GM13977 (cell line): ENCODE data around the gene DCDC2B.

Experiments used
- DNase-seq: peaks from one replicate; pipeline ENCODE4 v3.0.0; 2012; ENCODE audit warnings: low spot score
- in situ Hi-C: fragments of 300-500 bp; cut with MboI; formaldehyde crosslinking; loops from one replicate; pipeline ENCODE4 v1.12.0; 2022; ENCODE audit warnings: low sequenced_read_pairs, low pct_unique_long_range_greater_than_20kb, mixed read lengths, inconsistent platforms; ENCODE audit not compliant: unreplicated experiment
- TF ChIP-seq, protein P1 (sequence below): IDR thresholded peaks from 2 replicates; pipeline ENCODE4 v1.5.1; 2012; ENCODE audit warnings: mild to moderate bottlenecking, control low read depth; ENCODE audit not compliant: insufficient read depth; ENCODE audit errors: extremely low read depth, missing control alignments

The DCDC2B gene

DNA sequence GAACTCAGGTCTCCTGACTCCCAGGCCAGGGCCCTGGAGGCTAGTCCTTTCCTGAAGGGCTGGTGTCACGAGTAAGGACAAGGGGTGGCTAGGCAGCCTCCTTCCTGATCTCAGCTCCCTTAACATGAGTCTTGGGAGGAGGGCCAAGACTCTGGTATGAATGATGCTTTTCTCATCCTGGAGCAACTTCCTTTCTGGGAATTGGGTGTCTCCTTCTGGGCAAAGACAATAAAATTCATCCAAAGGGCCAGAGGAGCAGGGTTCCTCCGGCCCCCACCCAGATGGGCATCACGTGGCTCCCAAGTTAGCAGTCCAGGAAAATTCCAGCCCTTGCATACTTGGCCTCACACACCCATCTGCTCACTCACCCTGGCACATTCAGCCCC lies 38.0 kb downstream of the DCDC2B start, which contains the start of gene FAM167B:
FAM167B (plus strand) TSS at position 335 of the 386 bp plus-strand sequence. CDS start 200 bp downstream, outside the sequence.
- no peak for DNase-seq
- in situ Hi-C loops: no loop called here
- TF ChIP-seq, protein P1, sequence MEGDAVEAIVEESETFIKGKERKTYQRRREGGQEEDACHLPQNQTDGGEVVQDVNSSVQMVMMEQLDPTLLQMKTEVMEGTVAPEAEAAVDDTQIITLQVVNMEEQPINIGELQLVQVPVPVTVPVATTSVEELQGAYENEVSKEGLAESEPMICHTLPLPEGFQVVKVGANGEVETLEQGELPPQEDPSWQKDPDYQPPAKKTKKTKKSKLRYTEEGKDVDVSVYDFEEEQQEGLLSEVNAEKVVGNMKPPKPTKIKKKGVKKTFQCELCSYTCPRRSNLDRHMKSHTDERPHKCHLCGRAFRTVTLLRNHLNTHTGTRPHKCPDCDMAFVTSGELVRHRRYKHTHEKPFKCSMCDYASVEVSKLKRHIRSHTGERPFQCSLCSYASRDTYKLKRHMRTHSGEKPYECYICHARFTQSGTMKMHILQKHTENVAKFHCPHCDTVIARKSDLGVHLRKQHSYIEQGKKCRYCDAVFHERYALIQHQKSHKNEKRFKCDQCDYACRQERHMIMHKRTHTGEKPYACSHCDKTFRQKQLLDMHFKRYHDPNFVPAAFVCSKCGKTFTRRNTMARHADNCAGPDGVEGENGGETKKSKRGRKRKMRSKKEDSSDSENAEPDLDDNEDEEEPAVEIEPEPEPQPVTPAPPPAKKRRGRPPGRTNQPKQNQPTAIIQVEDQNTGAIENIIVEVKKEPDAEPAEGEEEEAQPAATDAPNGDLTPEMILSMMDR: no peak

DNA sequence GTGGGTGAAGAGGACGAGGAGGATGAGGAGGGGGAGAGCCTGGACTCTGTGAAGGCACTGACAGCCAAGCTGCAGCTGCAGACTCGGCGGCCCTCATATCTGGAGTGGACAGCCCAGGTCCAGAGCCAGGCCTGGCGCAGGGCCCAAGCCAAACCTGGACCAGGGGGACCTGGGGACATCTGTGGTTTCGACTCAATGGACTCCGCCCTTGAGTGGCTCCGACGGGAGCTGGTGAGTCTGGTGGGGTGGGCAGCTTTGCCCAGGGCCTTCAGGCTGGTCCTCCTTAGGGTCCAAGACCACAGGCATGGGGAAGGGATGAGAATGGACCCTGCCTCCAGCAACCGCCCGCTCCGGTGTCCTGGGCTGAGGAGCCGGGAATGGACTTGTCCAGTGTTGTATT lies 38.6 kb downstream of the DCDC2B start:
- in situ Hi-C loops: no loop called here
- DNase-seq: no peak
- TF ChIP-seq, protein P1: no peak

DNA sequence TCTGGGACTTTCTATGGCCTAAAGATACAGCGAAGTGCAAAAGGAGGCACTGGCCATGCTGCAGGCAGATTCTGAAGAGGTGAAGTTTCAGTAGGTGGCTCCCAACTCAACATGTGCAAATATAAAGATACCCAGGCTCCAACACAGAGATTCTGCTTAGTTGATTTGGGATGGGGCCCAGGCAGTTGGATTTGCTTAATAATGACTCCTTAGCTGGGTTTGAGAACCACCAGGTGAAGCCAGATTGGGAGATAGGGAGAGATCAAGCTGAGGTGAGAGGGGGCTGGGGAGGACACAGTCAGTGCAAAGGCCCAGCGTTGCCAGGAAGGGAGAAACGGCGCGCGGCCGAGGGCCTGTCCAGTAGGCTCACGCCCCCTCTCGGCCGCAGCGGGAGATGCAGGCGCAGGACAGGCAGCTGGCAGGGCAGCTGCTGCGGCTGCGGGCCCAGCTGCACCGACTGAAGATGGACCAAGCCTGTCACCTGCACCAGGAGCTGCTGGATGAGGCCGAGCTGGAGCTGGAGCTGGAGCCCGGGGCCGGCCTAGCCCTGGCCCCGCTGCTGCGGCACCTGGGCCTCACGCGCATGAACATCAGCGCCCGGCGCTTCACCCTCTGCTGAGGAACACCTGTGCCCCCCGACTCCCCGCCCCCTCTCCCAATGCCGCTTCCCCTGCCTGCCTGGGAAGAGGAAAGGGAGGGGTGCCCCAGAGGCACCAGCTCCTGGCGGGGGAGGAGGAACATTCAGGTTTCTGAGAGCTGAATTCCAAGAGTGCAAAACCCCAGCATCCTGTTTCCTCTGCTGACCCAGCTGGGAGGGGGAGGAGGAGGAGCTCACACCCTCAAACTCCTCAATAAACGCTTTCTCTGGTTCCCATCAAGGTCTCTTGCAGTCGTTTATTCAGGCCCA lies 39.3 kb downstream of the DCDC2B start:
- TF ChIP-seq, protein P1: peak; percentile 98
- in situ Hi-C loops: no loop called here
- peak; percentile 86 for DNase-seq

DNA sequence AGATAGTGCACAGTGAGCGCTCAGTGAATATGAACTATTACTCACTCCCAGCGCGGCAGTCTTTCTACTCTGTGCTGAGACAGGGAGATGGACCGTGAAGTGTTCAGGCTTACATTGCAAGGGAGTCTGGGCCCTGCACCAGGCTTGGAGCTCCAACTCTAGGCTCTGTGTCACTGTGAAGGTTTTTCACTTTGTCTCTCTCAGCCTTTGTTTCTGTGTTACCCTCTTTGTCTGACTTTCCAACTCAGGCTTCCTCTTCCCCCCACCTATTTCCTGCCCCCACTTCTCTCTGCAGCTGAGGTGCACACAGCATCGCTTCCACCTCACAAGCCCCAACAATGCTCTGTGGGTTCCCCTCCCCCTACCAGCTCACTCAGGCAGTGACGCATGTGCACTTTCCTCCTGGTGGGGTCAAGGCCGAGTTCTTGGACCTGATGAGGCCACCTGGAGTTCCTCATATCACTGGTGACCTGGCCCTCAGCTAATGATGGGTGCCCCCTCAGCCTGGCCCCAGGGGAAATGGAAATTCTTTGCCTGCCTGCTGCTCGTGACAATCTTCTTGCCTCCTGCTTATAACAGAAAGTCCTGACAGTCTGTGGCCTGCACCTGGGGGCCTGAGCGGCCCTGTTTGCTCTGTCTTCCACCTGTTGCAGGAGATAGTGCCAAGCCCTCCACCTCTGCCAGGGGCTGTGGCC lies 41.1 kb downstream of the DCDC2B start:
- in situ Hi-C loops: no loop called here
- TF ChIP-seq, protein P1: no peak
- peak; percentile 88 for DNase-seq

DNA sequence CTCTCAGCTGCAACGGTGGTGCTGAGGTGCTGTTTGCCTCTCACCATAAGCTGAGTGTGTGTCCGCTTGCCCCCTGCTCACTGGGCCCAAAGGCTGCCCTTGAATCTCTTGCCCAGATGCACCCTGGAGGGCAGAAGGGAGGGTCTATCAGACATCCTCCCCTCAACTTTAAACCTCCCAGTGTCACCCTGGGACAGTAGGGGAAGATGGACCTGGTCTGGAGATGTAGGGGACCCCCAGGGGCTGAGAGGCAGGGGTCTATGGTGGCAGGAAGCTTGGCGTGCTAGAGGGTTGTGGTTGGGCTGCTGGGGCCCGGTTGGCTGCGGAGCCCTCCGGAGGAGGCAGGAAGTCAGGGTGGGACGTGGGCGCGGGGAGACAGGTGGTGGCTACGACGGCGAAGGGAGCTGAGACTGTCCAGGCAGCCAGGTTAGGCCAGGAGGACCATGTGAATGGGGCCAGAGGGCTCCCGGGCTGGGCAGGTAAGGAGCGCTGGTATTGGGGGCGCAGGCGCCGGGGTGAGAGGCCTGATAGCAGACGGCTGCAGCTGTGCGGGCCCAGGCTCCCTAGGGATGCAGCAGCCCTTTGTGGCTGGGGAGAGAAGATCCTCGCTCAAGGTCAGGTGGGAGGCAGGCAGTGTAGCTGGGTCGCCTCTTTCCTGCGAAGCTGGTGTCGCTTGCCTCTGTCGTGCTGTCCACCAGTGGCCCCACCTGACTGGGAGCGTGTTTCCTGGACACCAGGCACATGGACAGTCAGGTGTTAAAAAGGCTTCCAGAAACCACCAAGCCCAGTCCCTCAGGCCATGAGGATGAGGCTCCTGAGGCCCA lies 42.2 kb downstream of the DCDC2B start, which contains the start of gene LCK:
LCK (plus strand) TSS at position 373 of the 824 bp plus-strand sequence. CDS start 23,065 bp downstream, outside the sequence.
- in situ Hi-C loops: no loop called here
- peak; percentile 54 for DNase-seq
- TF ChIP-seq, protein P1: no peak
